HL-60 (cell line): ENCODE measurements around the gene EAF2.

ENCODE experiments used
- CTCF ChIP-seq: IDR thresholded peaks from one replicate; pipeline ENCODE4 v1.5.1; 2011; ENCODE audit warnings: low read length, control low read depth, inconsistent platforms; ENCODE audit not compliant: insufficient read depth
- GABPA ChIP-seq: IDR thresholded peaks from 2 replicates; pipeline ENCODE4 v1.6.1; 2012; ENCODE audit warnings: low read depth

GRCh38 chr3:121800906-121801305 lies 34.1 kb upstream of the EAF2 start:
- TF ChIP-seq CTCF (no peak), GABPA (no peak)
